ENCODE measurements around the gene FGD3. TPM values are rescaled to one million over a fixed set of nuclear protein-coding genes. Genes with fewer than 3 reads are reported as not detected.

FGD3 gene
- total RNA-seq, 1 donor from 2014 or later, result 0.09 TPM

GRCh38 chr9:93032545-93032944, 85.2 kb downstream of the FGD3 start:
- TF ChIP-seq EZH2 (IDR thresholded peaks at IDR 0.05; ENCODE audit: insufficient read depth, low read length) (no peak), CTCF (IDR thresholded peaks at IDR 0.05; ENCODE audit: insufficient read depth, low read depth, low read length) (no peak)
- no peaks in the 10 kb centered on the region for H3K9me3 Mint-ChIP-seq (ENCODE audit: unreplicated experiment)

GRCh38 chr9:93033531-93033930, 86.2 kb downstream of the FGD3 start:
- TF ChIP-seq CTCF (IDR thresholded peaks at IDR 0.05; ENCODE audit: insufficient read depth, low read depth, low read length) (no peak), EZH2 (IDR thresholded peaks at IDR 0.05; ENCODE audit: insufficient read depth, low read length) (no peak)
- FAIRE-seq (no peak), DNase-seq (ENCODE audit: low read depth) (no peak)
- H3K79me2 ChIP-seq (ENCODE audit: insufficient read depth, low read length), result no peaks in the 10 kb centered on the region
- no peaks in the 10 kb centered on the region for H3K27me3 ChIP-seq (ENCODE audit: insufficient read depth, low read length)
- no peaks in the 10 kb centered on the region for H3K36me3 Mint-ChIP-seq (ENCODE audit: low read depth, unreplicated experiment)
- no peak overlapping the region for H3K4me3 Mint-ChIP-seq (ENCODE audit: unreplicated experiment)
- peaks cover 42% of the 10 kb centered on the region for H3K27me3 Mint-ChIP-seq (ENCODE audit: low read depth, unreplicated experiment)
- H3K4me2 ChIP-seq (ENCODE audit: low read length), result no peak overlapping the region
- H3K9me3 Mint-ChIP-seq (ENCODE audit: unreplicated experiment), result no peaks in the 10 kb centered on the region
- no peak overlapping the region for H3K27ac Mint-ChIP-seq (ENCODE audit: unreplicated experiment)
- H3K4me1 Mint-ChIP-seq (ENCODE audit: low read depth, unreplicated experiment), result peaks cover 2% of the 10 kb centered on the region
- no peaks in the 10 kb centered on the region for H3K4me1 ChIP-seq (ENCODE audit: insufficient read depth, low read length)
- H3K9ac ChIP-seq (ENCODE audit: low read length), result no peak overlapping the region
- H4K20me1 ChIP-seq (ENCODE audit: insufficient read depth, low read length), result no peaks in the 10 kb centered on the region
- H3K27ac ChIP-seq (ENCODE audit: low read depth, low read length), result no peak overlapping the region
- no peak overlapping the region for H3K4me3 ChIP-seq (ENCODE audit: insufficient read depth, low read depth, low read length)
- H3K9me3 ChIP-seq (ENCODE audit: insufficient read depth, low read depth, low read length), result no peaks in the 10 kb centered on the region
- no peak overlapping the region for H2AFZ ChIP-seq (ENCODE audit: low read depth, low read length)
- H3K36me3 ChIP-seq (ENCODE audit: insufficient read depth, low read length), result no peaks in the 10 kb centered on the region

More at GRCh38 chr9:93032545-93032944, 85.2 kb downstream of the FGD3 start:
- Mint-ChIP-seq H3K4me1 (ENCODE audit: low read depth, unreplicated experiment) (peaks cover 2% of the 10 kb centered on the region), H3K27me3 (ENCODE audit: low read depth, unreplicated experiment) (peaks cover 46% of the 10 kb centered on the region), H3K36me3 (ENCODE audit: low read depth, unreplicated experiment) (no peaks in the 10 kb centered on the region), H3K4me3 (ENCODE audit: unreplicated experiment) (no peak overlapping the region), H3K27ac (ENCODE audit: unreplicated experiment) (no peak overlapping the region)
- no peaks in the 10 kb centered on the region for H3K79me2 ChIP-seq (ENCODE audit: insufficient read depth, low read length)
- H3K9me3 ChIP-seq (ENCODE audit: insufficient read depth, low read depth, low read length), result no peaks in the 10 kb centered on the region
- no peaks in the 10 kb centered on the region for H4K20me1 ChIP-seq (ENCODE audit: insufficient read depth, low read length)
- DNase-seq (ENCODE audit: low read depth) (no peak), FAIRE-seq (no peak)
- no peak overlapping the region for H2AFZ ChIP-seq (ENCODE audit: low read depth, low read length)
- H3K9ac ChIP-seq (ENCODE audit: low read length), result no peak overlapping the region
- H3K4me1 ChIP-seq (ENCODE audit: insufficient read depth, low read length), result no peaks in the 10 kb centered on the region
- H3K27ac ChIP-seq (ENCODE audit: low read depth, low read length), result no peak overlapping the region
- no peak overlapping the region for H3K4me3 ChIP-seq (ENCODE audit: insufficient read depth, low read depth, low read length)
- H3K36me3 ChIP-seq (ENCODE audit: insufficient read depth, low read length), result no peaks in the 10 kb centered on the region
- H3K27me3 ChIP-seq (ENCODE audit: insufficient read depth, low read length), result no peaks in the 10 kb centered on the region
- H3K4me2 ChIP-seq (ENCODE audit: low read length), result no peak overlapping the region

GRCh38 chr9:93035106-93035660, 87.9 kb downstream of the FGD3 start:
- Histone ChIP-seq H3K79me2 (ENCODE audit: insufficient read depth, low read length) (no peaks in the 10 kb centered on the region), H3K4me1 (ENCODE audit: insufficient read depth, low read length) (no peaks in the 10 kb centered on the region), H3K9me3 (ENCODE audit: insufficient read depth, low read depth, low read length) (no peaks in the 10 kb centered on the region), H3K4me2 (ENCODE audit: low read length) (no peak overlapping the region), H3K27me3 (ENCODE audit: insufficient read depth, low read length) (no peaks in the 10 kb centered on the region), H3K36me3 (ENCODE audit: insufficient read depth, low read length) (no peaks in the 10 kb centered on the region), H4K20me1 (ENCODE audit: insufficient read depth, low read length) (no peaks in the 10 kb centered on the region), H2AFZ (ENCODE audit: low read depth, low read length) (no peak overlapping the region), H3K9ac (ENCODE audit: low read length) (no peak overlapping the region), H3K4me3 (ENCODE audit: insufficient read depth, low read depth, low read length) (no peak overlapping the region), H3K27ac (ENCODE audit: low read depth, low read length) (no peak overlapping the region)
- DNase-seq (ENCODE audit: low read depth), result no peak
- no peak overlapping the region for H3K4me3 Mint-ChIP-seq (ENCODE audit: unreplicated experiment)
- no peak overlapping the region for H3K27ac Mint-ChIP-seq (ENCODE audit: unreplicated experiment)
- H3K27me3 Mint-ChIP-seq (ENCODE audit: low read depth, unreplicated experiment), result peaks cover 42% of the 10 kb centered on the region
- no peaks in the 10 kb centered on the region for H3K36me3 Mint-ChIP-seq (ENCODE audit: low read depth, unreplicated experiment)
- FAIRE-seq, result no peak
- H3K9me3 Mint-ChIP-seq (ENCODE audit: unreplicated experiment), result no peaks in the 10 kb centered on the region
- no peak for TF ChIP-seq CTCF (IDR thresholded peaks at IDR 0.05; ENCODE audit: insufficient read depth, low read depth, low read length)
- TF ChIP-seq EZH2 (IDR thresholded peaks at IDR 0.05; ENCODE audit: insufficient read depth, low read length), result no peak
- peaks cover 2% of the 10 kb centered on the region for H3K4me1 Mint-ChIP-seq (ENCODE audit: low read depth, unreplicated experiment)

Measured in astrocyte (in vitro differentiated cells and primary cell).